H1 (cell line): ENCODE data around the gene LY86. TPM values are rescaled to one million over a fixed set of nuclear protein-coding genes. Genes with fewer than 3 reads are reported as not detected.

Source experiments
- CTCF ChIA-PET: fragments of 300-600 bp; sonication (Branson Sonifier 250); formaldehyde crosslinking; loops from one replicate; lab custom pipeline; 2021; ENCODE audit not compliant: partially characterized antibody; lab: Charles Lee
- POLR2A ChIA-PET: fragments of 300-600 bp; sonication (Branson Sonifier 250); formaldehyde crosslinking; loops from one replicate; lab custom pipeline; 2021; ENCODE audit warnings: inconsistent platforms; ENCODE audit not compliant: partially characterized antibody; lab: Charles Lee
- DNase-seq, 2 experiments: peaks; one replicate each; pipeline versions ENCODE4 v3.0.0 to v3.0.0-alpha.2; 2010 to 2022; ENCODE audit warnings: low spot score in 2 of 2, low read depth in 1 of 2, mixed read lengths in 1 of 2
- FAIRE-seq: peaks from 2 replicates; lab custom pipeline; 2011; peaks lifted over from hg19 to GRCh38; lab: Jason Lieb, UNC
- H2AFZ ChIP-seq: 2 replicates; pipeline ENCODE4 v1.8.1; 2012; ENCODE audit warnings: low read length, inconsistent platforms
- H2AK5ac ChIP-seq: 2 replicates; pipeline ENCODE4 v1.6.1; 2013; ENCODE audit warnings: low read depth, low read length
- H2BK120ac ChIP-seq: replicated peaks from 2 replicates; pipeline ENCODE3; 2013; ENCODE audit warnings: low read depth, low read length, inconsistent platforms
- H2BK12ac ChIP-seq: 2 replicates; pipeline ENCODE4 v1.6.1; 2013; ENCODE audit warnings: low read depth, low read length
- H2BK15ac ChIP-seq: 2 replicates; pipeline ENCODE4 v1.6.1; 2013; ENCODE audit warnings: low read length
- H2BK20ac ChIP-seq: 2 replicates; pipeline ENCODE4 v1.6.1; 2013; ENCODE audit warnings: low read length
- H2BK5ac ChIP-seq: 2 replicates; pipeline ENCODE4 v1.6.1; 2013; ENCODE audit warnings: low read depth, low read length
- H3K14ac ChIP-seq: 2 replicates; pipeline ENCODE4 v1.6.1; 2013; ENCODE audit warnings: inconsistent platforms; ENCODE audit not compliant: insufficient read length
- H3K18ac ChIP-seq: 2 replicates; pipeline ENCODE4 v1.6.1; 2013; ENCODE audit warnings: low read length; ENCODE audit errors: extremely low read depth
- H3K23ac ChIP-seq: 2 replicates; pipeline ENCODE4 v1.6.1; 2013; ENCODE audit warnings: inconsistent platforms; ENCODE audit not compliant: insufficient read length
- H3K23me2 ChIP-seq: 2 replicates; pipeline ENCODE4 v1.6.1; 2013; ENCODE audit warnings: low read depth, low read length
- H3K27ac ChIP-seq: 2 replicates; pipeline ENCODE4 v1.6.1; 2011; ENCODE audit warnings: low read depth, low read length, inconsistent platforms
- H3K27me3 ChIP-seq, 4 experiments: replicated peaks in 1 of 4; 1 replicate in 1 of 4; 2 replicates in 3 of 4; pipeline versions ENCODE4 v1.6.1 to v1.8.1; 2011 to 2013; ENCODE audit warnings: low read length in 3 of 4, mild to moderate bottlenecking in 3 of 4, inconsistent platforms in 2 of 4, mixed read lengths in 2 of 4, moderate library complexity in 1 of 4; ENCODE audit not compliant: control insufficient read depth in 3 of 4, insufficient read depth in 3 of 4; ENCODE audit errors: extremely low read depth in 1 of 4
- H3K36me3 ChIP-seq, 4 experiments: 2 replicates each; pipeline versions ENCODE4 v1.6.1 to v1.8.1; 2011 to 2013; ENCODE audit warnings: mild to moderate bottlenecking in 4 of 4, low read length in 3 of 4, moderate library complexity in 2 of 4, control low read depth in 1 of 4, inconsistent platforms in 1 of 4; ENCODE audit not compliant: insufficient read depth in 4 of 4, control insufficient read depth in 2 of 4
- H3K4ac ChIP-seq: replicated peaks from 2 replicates; pipeline ENCODE3; 2013; ENCODE audit warnings: low read length, low read depth, mixed read lengths, inconsistent platforms; ENCODE audit not compliant: insufficient read length
- H3K4me1 ChIP-seq, 4 experiments: replicated peaks in 1 of 4; 1 replicate in 1 of 4; 2 replicates in 3 of 4; pipeline versions ENCODE4 v1.6.1 to v1.8.1; 2011 to 2013; ENCODE audit warnings: low read length in 3 of 4, inconsistent platforms in 2 of 4, mixed read lengths in 1 of 4; ENCODE audit not compliant: insufficient read depth in 4 of 4, control insufficient read depth in 3 of 4
- H3K4me2 ChIP-seq, 2 experiments: 2 replicates each; pipeline versions ENCODE4 v1.6.1 to v1.8.1; 2011 to 2013; ENCODE audit warnings: low read depth in 2 of 2, low read length in 2 of 2, control low read depth in 1 of 2, inconsistent platforms in 1 of 2, mild to moderate bottlenecking in 1 of 2; ENCODE audit not compliant: insufficient read depth in 1 of 2
- H3K4me3 ChIP-seq, 4 experiments: fragments of 200-600, 300-600 bp in 1 of 4; sonication (generic), shearing (Covaris generic), sonication (Bioruptor Twin) in 1 of 4; 2 replicates each; pipeline versions ENCODE4 v1.5.1 to v1.8.1; 2011 to 2016; ENCODE audit warnings: low read length in 4 of 4, low read depth in 3 of 4, control low read depth in 2 of 4, inconsistent platforms in 2 of 4, mild to moderate bottlenecking in 2 of 4, mixed read lengths in 1 of 4, moderate library complexity in 1 of 4; ENCODE audit not compliant: insufficient read depth in 2 of 4; ENCODE audit errors: extremely low read depth in 1 of 4
- H3K56ac ChIP-seq: replicated peaks from 2 replicates; pipeline ENCODE3; 2013; ENCODE audit warnings: low read depth, mild to moderate bottlenecking, mixed read lengths, low read length, inconsistent platforms; ENCODE audit not compliant: insufficient read length
- H3K79me1 ChIP-seq: 2 replicates; pipeline ENCODE4 v1.6.1; 2013; ENCODE audit warnings: low read depth, low read length, control low read depth
- H3K79me2 ChIP-seq, 2 experiments: 2 replicates each; pipeline versions ENCODE4 v1.6.1 to v1.8.1; 2012 to 2013; ENCODE audit warnings: low read length in 2 of 2, mild to moderate bottlenecking in 2 of 2, inconsistent platforms in 1 of 2; ENCODE audit not compliant: insufficient read depth in 2 of 2, control insufficient read depth in 1 of 2
- H3K9ac ChIP-seq, 4 experiments: replicated peaks in 1 of 4; 1 replicate in 1 of 4; 2 replicates in 3 of 4; pipeline versions ENCODE4 v1.6.1 to v1.8.1; 2011 to 2013; ENCODE audit warnings: low read depth in 3 of 4, low read length in 3 of 4, control low read depth in 2 of 4, mild to moderate bottlenecking in 2 of 4, moderate library complexity in 2 of 4, inconsistent platforms in 1 of 4; ENCODE audit errors: extremely low read depth in 1 of 4
- H3K9me3 ChIP-seq, 2 experiments: 2 replicates each; pipeline versions ENCODE4 v1.6.1 to v1.8.1; 2012 to 2013; ENCODE audit warnings: mild to moderate bottlenecking in 2 of 2, moderate library complexity in 2 of 2, control low read depth in 1 of 2, inconsistent platforms in 1 of 2, low read depth in 1 of 2, low read length in 1 of 2, mixed read lengths in 1 of 2; ENCODE audit not compliant: insufficient read depth in 2 of 2
- H4K20me1 ChIP-seq, 2 experiments: replicated peaks in 1 of 2; 2 replicates each; pipeline versions ENCODE3 to v1.8.1; 2011 to 2013; ENCODE audit warnings: inconsistent platforms in 2 of 2, low read length in 2 of 2, mild to moderate bottlenecking in 1 of 2; ENCODE audit not compliant: insufficient read depth in 2 of 2, control insufficient read depth in 1 of 2
- H4K5ac ChIP-seq: 2 replicates; pipeline ENCODE4 v1.6.1; 2013; ENCODE audit warnings: low read length, low read depth, mixed read lengths, inconsistent platforms; ENCODE audit not compliant: insufficient read length
- H4K8ac ChIP-seq: 2 replicates; pipeline ENCODE4 v1.8.0; 2013; ENCODE audit warnings: mild to moderate bottlenecking, moderate library complexity, low read length, inconsistent platforms; ENCODE audit not compliant: insufficient read depth; ENCODE audit errors: extremely low read depth
- H4K91ac ChIP-seq: replicated peaks from 2 replicates; pipeline ENCODE3; 2013; ENCODE audit warnings: low read length, mixed read lengths, inconsistent platforms; ENCODE audit not compliant: insufficient read length
- BACH1 ChIP-seq: IDR thresholded peaks from 2 replicates; pipeline ENCODE4 v1.6.1; 2012; ENCODE audit warnings: low read length, improper control_type of control experiment
- BCL11A ChIP-seq, 2 experiments: IDR thresholded peaks; one replicate each; pipeline ENCODE4 v1.6.1; 2011; ENCODE audit warnings: low read depth in 2 of 2, low read length in 2 of 2, mild to moderate bottlenecking in 2 of 2
- CHD1 ChIP-seq: IDR thresholded peaks from 2 replicates; pipeline ENCODE4 v1.6.1; 2012; ENCODE audit warnings: low read depth, low read length, improper control_type of control experiment
- GTF2F1 ChIP-seq: IDR thresholded peaks from 2 replicates; pipeline ENCODE4 v1.6.1; 2012; ENCODE audit warnings: low read depth, low read length, improper control_type of control experiment, borderline replicate concordance
- HDAC2 ChIP-seq, 2 experiments: fragments of 300-600 bp in 1 of 2; sonication (generic) in 1 of 2; IDR thresholded peaks; 2 replicates each; pipeline ENCODE4 v1.6.1; 2011 to 2012; ENCODE audit warnings: low read depth in 2 of 2, low read length in 2 of 2, mild to moderate bottlenecking in 2 of 2, moderate library complexity in 2 of 2, borderline replicate concordance in 1 of 2, inconsistent platforms in 1 of 2
- JUN ChIP-seq: IDR thresholded peaks from 2 replicates; pipeline ENCODE4 v1.6.1; 2011; ENCODE audit warnings: low read depth, mild to moderate bottlenecking, improper control_type of control experiment, low read length
- JUND ChIP-seq: IDR thresholded peaks from 2 replicates; pipeline ENCODE4 v1.6.1; 2011; ENCODE audit warnings: mild to moderate bottlenecking, improper control_type of control experiment, low read length
- RAD21 ChIP-seq, 2 experiments: IDR thresholded peaks in 1 of 2; conservative IDR thresholded peaks in 1 of 2; 2 replicates each; pipeline ENCODE4 v1.6.1; 2011; ENCODE audit warnings: low read depth in 2 of 2, low read length in 2 of 2, improper control_type of control experiment in 1 of 2, inconsistent platforms in 1 of 2, mild to moderate bottlenecking in 1 of 2, moderate library complexity in 1 of 2
- RXRA ChIP-seq: IDR thresholded peaks from 2 replicates; pipeline ENCODE4 v1.6.1; 2011; ENCODE audit warnings: low read depth, mild to moderate bottlenecking, low read length, moderate library complexity; ENCODE audit not compliant: insufficient read depth
- SIX5 ChIP-seq: IDR thresholded peaks from 2 replicates; pipeline ENCODE4 v1.6.1; 2011; ENCODE audit warnings: mild to moderate bottlenecking, low read depth, low read length
- SP4 ChIP-seq: IDR thresholded peaks from 2 replicates; pipeline ENCODE4 v1.6.1; 2012; ENCODE audit warnings: low read length, inconsistent platforms
- TAF1 ChIP-seq: IDR thresholded peaks from 2 replicates; pipeline ENCODE4 v1.6.1; 2011; ENCODE audit warnings: mild to moderate bottlenecking, low read depth, low read length
- WGBS, 2 experiments: shearing (Covaris generic) in 1 of 2; methylation state at CpG; one replicate each; pipeline versions ENCODE4 v1.1.6 to v1.1.7; 2013 to 2015; ENCODE audit warnings: low lambda C conversion rate in 2 of 2, mixed read lengths in 2 of 2, inconsistent platforms in 1 of 2, low coverage in 1 of 2, missing lambda C conversion rate in 1 of 2; ENCODE audit not compliant: insufficient replicate concordance in 2 of 2, insufficient coverage in 1 of 2, insufficient read length in 1 of 2; ENCODE audit errors: extremely low coverage in 1 of 2, missing lambda C conversion rate in 1 of 2; 5-methylcytosine and 5-hydroxymethylcytosine counted together
- polyA plus RNA-seq, 7 experiments: library from polyadenylated mRNA; depleted of rRNA in 3 of 7; stranded (reverse) in 5 of 7; unstranded in 2 of 7; fragments of >200 nt in 5 of 7; fragments of 200-250 nt in 2 of 7; gene quantifications; 1 replicate in 5 of 7; 2 replicates in 1 of 7; 4 replicates in 1 of 7; pipeline versions ENCODE4 v1.2.1 to v1.2.3, GENCODE V29; 2011 to 2013; ENCODE audit warnings: missing spikeins in 2 of 7, mixed read lengths in 2 of 7
- total RNA-seq: library from RNA; stranded (reverse); fragmentation: NEBNext Ultra II Directional; extraction: Animal tissue kit (Norgen Biotek cat#: 25700); gene quantifications from 2 replicates; pipeline ENCODE4 v1.2.1, GENCODE V29; 2021

The LY86 gene
- total and polyA plus RNA-seq, 2 of the 8 experiments (the other 6 are each of a cell fraction or from before 2014, with no cell fraction given): not detected

- POLR2A ChIA-PET: no interaction called here
Measured at GRCh38 chr6:6577735-6578134, 10.8 kb upstream of the LY86 start.

More at GRCh38 chr6:6577735-6578134, 10.8 kb upstream of the LY86 start:
- no peaks in the 10 kb centered on the region for H3K23me2 ChIP-seq
- no peak overlapping the region for H3K27ac ChIP-seq
- TF ChIP-seq SIX5: no peak
- no peak for TF ChIP-seq RXRA
- TF ChIP-seq TAF1: no peak
- no peak for TF ChIP-seq SP4
- TF ChIP-seq RAD21 (IDR thresholded peaks at IDR 0.05 in 1 of 2, conservative IDR thresholded peaks at IDR 0.05 in 1 of 2; ENCODE audit: low read depth in 2 of 2, low read length in 2 of 2): no peak
- no peak for TF ChIP-seq JUND
- no peak for TF ChIP-seq GTF2F1
- TF ChIP-seq HDAC2 (IDR thresholded peaks at IDR 0.05; ENCODE audit: borderline replicate concordance in 1 of 2, low read depth in 2 of 2, low read length in 2 of 2): no peak
- no peak for TF ChIP-seq JUN
- TF ChIP-seq BCL11A (IDR thresholded peaks at IDR 0.05; ENCODE audit: low read depth in 2 of 2, low read length in 2 of 2): no peak
- no peak for TF ChIP-seq BACH1
- TF ChIP-seq CHD1: no peak
- TF ChIP-seq, all 59 proteins: peak for 0
- Histone ChIP-seq H4K5ac (no peak overlapping the region), H2AK5ac (no peak overlapping the region), H3K23ac (no peak overlapping the region), H2BK12ac (no peak overlapping the region), H2BK15ac (no peak overlapping the region), H2BK20ac (no peak overlapping the region), H3K9ac (no peak overlapping the region), H3K4ac (no peak overlapping the region), H3K18ac (no peak overlapping the region), H3K27me3 (no peaks in the 10 kb centered on the region), H3K4me2 (no peak overlapping the region), H3K14ac (no peak overlapping the region), H3K56ac (no peak overlapping the region), H3K79me2 (no peaks in the 10 kb centered on the region), H4K20me1 (no peaks in the 10 kb centered on the region), H3K4me1 (no peaks in the 10 kb centered on the region), H3K4me3 (no peak overlapping the region), H4K8ac (no peak overlapping the region), H2AFZ (no peak overlapping the region), H3K9me3 (peaks cover 0 to 8% of the 10 kb centered on the region in 2 experiments; a peak in 1 of 4 replicates), H4K91ac (no peak overlapping the region), H2BK120ac (no peak overlapping the region), H2BK5ac (no peak overlapping the region), H3K36me3 (no peaks in the 10 kb centered on the region), H3K79me1 (no peaks in the 10 kb centered on the region)
- CTCF ChIA-PET: no interaction called here
- DNase-seq (no peak), FAIRE-seq (no peak)
- 95% methylated on average over 1 of the region's 1 CpG; no CpG with 5 or more reads in 1 of the 2 experiments for WGBS, 2 experiments
